WTC11 (cell line): ENCODE measurements around the gene CAMK1G. TPM values are rescaled to one million over a fixed set of nuclear protein-coding genes. Genes with fewer than 3 reads are reported as not detected.

ENCODE experiments used
- ATAC-seq: fragments of 200-7000 bp; cut with Tn5 transposase; 2 replicates; pipeline ENCODE4 v1.10.0; 2021; ENCODE audit warnings: mild to moderate bottlenecking, moderate library complexity
- CTCF ChIA-PET: fragments of 300-600 bp; sonication (Branson Sonifier 250); formaldehyde crosslinking; loops from one replicate; lab custom pipeline; 2021; ENCODE audit warnings: antibody characterized with exemption; lab: Charles Lee
- POLR2A ChIA-PET: fragments of 350-600 bp; sonication (Branson Sonifier 250); formaldehyde crosslinking; loops from one replicate; lab custom pipeline; 2021; ENCODE audit warnings: antibody characterized with exemption; lab: Charles Lee
- DNase-seq: peaks from one replicate; pipeline ENCODE4 v3.0.0; 2021; ENCODE audit warnings: low spot score
- H3K27ac Mint-ChIP-seq: 2 replicates; pipeline ENCODE4 v1.8.0; 2021; ENCODE audit warnings: mixed read lengths
- H3K27me3 Mint-ChIP-seq: 2 replicates; pipeline ENCODE4 v1.8.0; 2021; ENCODE audit warnings: low read depth, mild to moderate bottlenecking, moderate library complexity, mixed read lengths
- H3K36me3 Mint-ChIP-seq: 2 replicates; pipeline ENCODE4 v1.8.0; 2021; ENCODE audit warnings: mixed read lengths
- H3K4me1 Mint-ChIP-seq: 2 replicates; pipeline ENCODE4 v1.8.0; 2022; ENCODE audit warnings: mixed read lengths
- H3K4me3 Mint-ChIP-seq: 2 replicates; pipeline ENCODE4 v1.8.0; 2021; ENCODE audit warnings: mild to moderate bottlenecking, moderate library complexity, mixed read lengths
- H3K9me3 Mint-ChIP-seq: 2 replicates; pipeline ENCODE4 v1.8.0; 2021; ENCODE audit warnings: mixed read lengths
- ATF3 ChIP-seq: sonication (generic); formaldehyde crosslinking; conservative IDR thresholded peaks from 2 replicates; pipeline ENCODE4 v1.8.1; 2022; ENCODE audit warnings: mild to moderate bottlenecking, missing genetic modification reagents
- CDX4 ChIP-seq: fragments of 250-450 bp; sonication (Bioruptor Pico); IDR thresholded peaks from 2 replicates; pipeline ENCODE4 v1.9.0; 2021; ENCODE audit warnings: moderate library complexity, mild to moderate bottlenecking, inconsistent platforms, borderline replicate concordance
- E2F1 ChIP-seq: sonication (generic); formaldehyde crosslinking; IDR thresholded peaks from 2 replicates; pipeline ENCODE4 v1.8.0; 2022; ENCODE audit warnings: mild to moderate bottlenecking, missing genetic modification reagents
- E2F4 ChIP-seq: sonication (generic); formaldehyde crosslinking; IDR thresholded peaks from 2 replicates; pipeline ENCODE4 v1.8.1; 2022; ENCODE audit warnings: low read depth, mild to moderate bottlenecking, moderate library complexity, missing genetic modification reagents, borderline replicate concordance
- HMGXB4 ChIP-seq: sonication (generic); formaldehyde crosslinking; IDR thresholded peaks from 2 replicates; pipeline ENCODE4 v1.8.1; 2023; ENCODE audit warnings: mild to moderate bottlenecking, moderate library complexity, missing genetic modification reagents
- JAZF1 ChIP-seq: fragments of 250-450 bp; sonication (Bioruptor Pico); IDR thresholded peaks from 2 replicates; pipeline ENCODE4 v1.9.0; 2021; ENCODE audit warnings: moderate library complexity, mild to moderate bottlenecking, inconsistent platforms
- JUN ChIP-seq: sonication (generic); formaldehyde crosslinking; IDR thresholded peaks from 2 replicates; pipeline ENCODE4 v1.8.0; 2023; ENCODE audit warnings: mild to moderate bottlenecking, missing genetic modification reagents
- KAT7 ChIP-seq: sonication (generic); formaldehyde crosslinking; IDR thresholded peaks from 2 replicates; pipeline ENCODE4 v1.8.1; 2023; ENCODE audit warnings: missing genetic modification reagents, mild to moderate bottlenecking, borderline replicate concordance
- MLX ChIP-seq: sonication (generic); formaldehyde crosslinking; IDR thresholded peaks from 2 replicates; pipeline ENCODE4 v1.8.1; 2023; ENCODE audit warnings: mild to moderate bottlenecking, missing genetic modification reagents, moderate library complexity
- NR1H2 ChIP-seq: sonication (generic); formaldehyde crosslinking; IDR thresholded peaks from 2 replicates; pipeline ENCODE4 v1.9.0; 2021; ENCODE audit warnings: mild to moderate bottlenecking, moderate library complexity, missing genetic modification reagents
- OVOL2 ChIP-seq: fragments of 250-450 bp; sonication (Bioruptor Pico); IDR thresholded peaks from 2 replicates; pipeline ENCODE4 v1.9.0; 2021; ENCODE audit warnings: mild to moderate bottlenecking, borderline replicate concordance
- PREB ChIP-seq: sonication (generic); formaldehyde crosslinking; IDR thresholded peaks from 2 replicates; pipeline ENCODE4 v1.8.1; 2022; ENCODE audit warnings: mild to moderate bottlenecking, missing genetic modification reagents, moderate library complexity, borderline replicate concordance
- RELA ChIP-seq: sonication (generic); formaldehyde crosslinking; IDR thresholded peaks from 2 replicates; pipeline ENCODE4 v1.8.1; 2022; ENCODE audit warnings: missing genetic modification reagents, mild to moderate bottlenecking, borderline replicate concordance
- TEAD1 ChIP-seq: sonication (generic); formaldehyde crosslinking; IDR thresholded peaks from 2 replicates; pipeline ENCODE4 v1.8.0; 2022; ENCODE audit warnings: mild to moderate bottlenecking, missing genetic modification reagents
- ZMAT4 ChIP-seq: fragments of 250-450 bp; sonication (Bioruptor Pico); IDR thresholded peaks from 2 replicates; pipeline ENCODE4 v1.9.0; 2021; ENCODE audit warnings: mild to moderate bottlenecking
- ZNF416 ChIP-seq: fragments of 250-450 bp; sonication (Bioruptor Pico); IDR thresholded peaks from 2 replicates; pipeline ENCODE4 v1.9.0; 2021; ENCODE audit warnings: mild to moderate bottlenecking, inconsistent platforms
- ZNF532 ChIP-seq: fragments of 250-450 bp; sonication (Bioruptor Pico); IDR thresholded peaks from 2 replicates; pipeline ENCODE4 v1.9.0; 2021; ENCODE audit warnings: mild to moderate bottlenecking, borderline replicate concordance
- total RNA-seq: library from RNA; stranded (reverse); gene quantifications from 3 replicates; pipeline ENCODE4 v1.2.3, GENCODE V29; 2021

Gene CAMK1G
- total RNA-seq, 1 experiment from 2014 or later = 0.28 TPM

- POLR2A ChIA-PET = no interaction called here
- CTCF ChIA-PET = interaction anchor here (1.4 to 2.3 kb wide), 2 partner anchors 29 to 54 kb away, joined by 3 to 7 read pairs; no protein-coding TSS in a partner anchor
- TF ChIP-seq PREB (CRISPR knock-in tag) (no peak), NR1H2 (CRISPR knock-in tag) (no peak)
- no peak overlapping the region for H3K27ac Mint-ChIP-seq
- peaks cover 3% of the 10 kb centered on the region; the same call in 1 of the 2 replicates for H3K27me3 Mint-ChIP-seq
- H3K4me3 Mint-ChIP-seq = no peak overlapping the region
- no peaks in the 10 kb centered on the region for H3K4me1 Mint-ChIP-seq
- no peak for ATAC-seq
- DNase-seq = no peak
- H3K9me3 Mint-ChIP-seq = no peaks in the 10 kb centered on the region
- H3K36me3 Mint-ChIP-seq = no peaks in the 10 kb centered on the region
Measured at GRCh38 chr1:209619696-209620486, 36.4 kb downstream of the CAMK1G start.

GRCh38 chr1:209620487-209620884, 37.0 kb downstream of the CAMK1G start:
- Mint-ChIP-seq H3K27me3 (peaks cover 3% of the 10 kb centered on the region; the same call in 1 of the 2 replicates), H3K9me3 (no peaks in the 10 kb centered on the region), H3K4me3 (no peak overlapping the region), H3K36me3 (no peaks in the 10 kb centered on the region), H3K27ac (no peak overlapping the region), H3K4me1 (no peaks in the 10 kb centered on the region)
- ATAC-seq (no peak), DNase-seq (no peak)
- ChIA-PET CTCF (interaction anchor here (2.3 kb wide), 1 partner anchor 55 kb away, joined by 7 read pairs; no protein-coding TSS in a partner anchor), POLR2A (no interaction called here)
- no peak for TF ChIP-seq RELA (CRISPR knock-in tag)
- no peak for TF ChIP-seq OVOL2 (CRISPR knock-in tag)
- no peak for TF ChIP-seq ZNF416 (CRISPR knock-in tag)
- TF ChIP-seq JAZF1 (CRISPR knock-in tag) = no peak
- no peak for TF ChIP-seq E2F1
- TF ChIP-seq E2F4 (CRISPR knock-in tag) = no peak
- no peak for TF ChIP-seq MLX
- no peak for TF ChIP-seq JUN (CRISPR knock-in tag)
- no peak for TF ChIP-seq TEAD1 (CRISPR knock-in tag)
- TF ChIP-seq ZNF532 (CRISPR knock-in tag) = no peak
- TF ChIP-seq KAT7 (CRISPR knock-in tag) = no peak
- no peak for TF ChIP-seq HMGXB4 (CRISPR knock-in tag)
- no peak for TF ChIP-seq CDX4 (CRISPR knock-in tag)
- no peak for TF ChIP-seq ATF3 (CRISPR knock-in tag)
- no peak for TF ChIP-seq ZMAT4 (CRISPR knock-in tag)
